MM.1S (cell line): ENCODE results near the gene PDZD8.
"Not testable (repeated sequence)": the region's sequence is repeated elsewhere in the genome, so short reads cannot be mapped to it uniquely, and the experiment has no call there.

ENCODE experiments used
- CTCF ChIP-seq: fragments of 300-600 bp; sonication (generic); IDR thresholded peaks from 2 replicates; pipeline ENCODE4 v1.5.1; 2016; ENCODE audit warnings: antibody characterized with exemption, low read length, mixed read lengths
- EZH2 ChIP-seq: fragments of 300-600 bp; sonication (generic); optimal IDR thresholded peaks from 2 replicates; pipeline ENCODE3; 2017; ENCODE audit warnings: low read depth, mild to moderate bottlenecking, antibody characterized with exemption, low read length, mixed read lengths
- EZH2phosphoT487 ChIP-seq: fragments of 300-600 bp; sonication (generic); IDR thresholded peaks from 2 replicates; pipeline ENCODE4 v1.6.1; 2018; ENCODE audit warnings: antibody characterized with exemption, low read length

- TF ChIP-seq CTCF, EZH2, EZH2phosphoT487: not testable (repeated sequence)
Observed at GRCh38 chr10:117290872-117291271, 84.4 kb downstream of the PDZD8 start.
